ENCODE measurements around the gene MYH15.

Gene MYH15

DNA sequence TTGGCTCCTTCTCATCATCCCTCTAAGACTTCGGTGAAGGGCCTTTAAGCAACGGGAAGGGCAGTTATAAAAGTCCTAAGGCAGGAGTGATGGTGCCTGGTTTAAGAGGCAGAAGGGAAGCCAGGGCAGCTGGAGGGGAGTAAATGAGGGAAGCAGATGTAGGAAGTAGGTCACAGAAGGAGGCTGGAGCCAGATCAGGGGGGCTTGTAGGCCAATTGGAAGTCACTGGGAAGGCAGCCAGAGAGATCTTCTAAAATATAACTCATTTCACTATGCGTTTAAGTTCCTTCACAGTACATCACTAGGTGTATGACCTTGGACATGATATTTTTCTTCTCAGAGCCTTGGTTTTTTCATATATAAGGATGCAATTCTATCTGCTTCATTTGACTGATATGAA is 94.7 kb downstream of the MYH15 start:
- no peak for DNase-seq (ENCODE audit: low read depth)

- no peak for DNase-seq (ENCODE audit: low read depth)
Measured at GRCh38 chr3:108414007-108414406, 96.4 kb downstream of the MYH15 start.

GRCh38 chr3:108412121-108412750 is 98.2 kb downstream of the MYH15 start:
- no peak for DNase-seq (ENCODE audit: low read depth)

DNA sequence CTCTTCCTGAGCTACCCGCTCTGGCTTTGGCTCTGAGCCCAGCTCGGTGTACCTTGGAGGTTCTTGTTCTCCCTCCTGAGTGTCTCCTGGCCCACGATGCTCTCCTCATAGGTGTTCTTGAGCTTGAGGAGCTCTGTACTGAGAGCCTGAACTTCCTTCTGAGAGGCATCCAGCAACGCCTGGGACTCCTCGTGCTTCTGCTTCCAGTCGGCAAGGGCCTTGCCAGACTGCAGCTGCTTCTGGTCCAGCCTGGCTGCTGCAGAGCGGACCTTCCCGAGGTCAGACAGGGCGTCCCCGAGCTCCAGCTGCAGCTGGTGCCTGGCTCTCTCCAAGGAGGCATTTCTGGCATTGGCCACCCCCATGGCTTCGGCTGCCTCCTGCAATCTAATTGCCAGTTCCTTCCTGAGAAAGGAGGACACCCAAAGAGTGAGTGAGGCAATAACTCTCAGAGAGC is 99.8 kb downstream of the MYH15 start:
- DNase-seq (ENCODE audit: low read depth): no peak

DNA sequence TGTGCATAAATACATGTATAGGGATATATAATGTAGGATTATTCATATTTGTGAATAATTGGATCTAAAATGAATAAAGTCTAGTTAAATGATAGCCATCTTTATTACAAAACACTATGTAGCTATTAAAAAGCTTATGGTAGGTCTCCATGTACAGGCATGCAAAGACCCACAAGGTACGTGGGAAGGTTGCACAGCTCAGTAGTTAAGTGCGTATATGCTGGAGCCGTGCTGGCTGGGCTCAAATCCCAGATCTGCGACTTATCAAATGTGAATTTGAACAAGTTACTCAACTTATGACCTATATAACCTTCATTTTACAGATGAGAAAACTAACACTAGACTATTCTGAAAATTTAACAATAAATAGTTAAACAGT is 100.6 kb downstream of the MYH15 start:
- no peak for DNase-seq (ENCODE audit: low read depth)

GRCh38 chr3:108408883-108409799 is 101.3 kb downstream of the MYH15 start:
- DNase-seq (ENCODE audit: low read depth): no peak

DNA sequence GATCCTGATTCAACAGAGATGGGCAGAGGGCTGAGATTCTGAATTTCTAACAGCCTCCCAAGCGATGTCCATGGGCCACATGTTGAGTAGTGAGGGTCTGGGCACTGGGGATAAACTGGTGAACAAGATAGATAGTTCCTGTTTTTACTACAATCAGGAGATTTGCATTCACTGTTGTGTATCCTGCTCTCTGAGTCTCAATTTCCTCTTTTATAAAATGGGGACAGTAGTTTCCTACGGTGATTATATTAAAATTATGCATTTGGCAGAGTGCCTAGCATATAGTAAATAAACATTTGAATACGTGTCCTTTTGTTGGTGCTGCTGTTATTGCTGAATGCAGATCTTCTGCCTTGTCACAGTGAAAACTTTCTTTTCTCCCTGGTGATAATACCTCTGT is 102.5 kb downstream of the MYH15 start:
- DNase-seq (ENCODE audit: low read depth): no peak

DNA sequence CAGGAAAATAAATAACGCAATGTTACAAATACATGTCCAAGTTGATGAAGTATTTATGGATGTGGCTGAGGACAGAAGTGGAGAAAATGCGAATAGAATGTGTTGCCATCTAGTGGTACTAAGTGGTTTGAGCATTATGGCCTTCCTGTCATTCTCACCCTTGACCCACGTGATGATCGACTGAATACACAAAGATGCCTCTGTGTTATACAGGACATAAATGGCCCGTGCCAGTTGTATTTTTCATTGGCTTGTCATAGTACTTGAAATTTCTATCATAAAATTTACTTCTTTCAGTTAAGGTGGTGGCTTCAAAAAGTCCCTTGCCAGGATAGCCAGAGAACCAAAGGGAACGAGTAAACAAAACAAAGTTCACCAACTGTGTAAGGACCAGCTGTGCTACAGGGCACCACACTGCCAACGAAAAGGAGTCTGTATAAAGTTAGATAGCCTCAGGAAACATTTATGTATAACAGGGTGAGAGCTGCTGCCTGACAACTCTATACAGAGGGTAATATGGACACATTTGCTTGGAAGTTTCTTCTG is 103.7 kb downstream of the MYH15 start:
- no peak for DNase-seq (ENCODE audit: low read depth)

DNA sequence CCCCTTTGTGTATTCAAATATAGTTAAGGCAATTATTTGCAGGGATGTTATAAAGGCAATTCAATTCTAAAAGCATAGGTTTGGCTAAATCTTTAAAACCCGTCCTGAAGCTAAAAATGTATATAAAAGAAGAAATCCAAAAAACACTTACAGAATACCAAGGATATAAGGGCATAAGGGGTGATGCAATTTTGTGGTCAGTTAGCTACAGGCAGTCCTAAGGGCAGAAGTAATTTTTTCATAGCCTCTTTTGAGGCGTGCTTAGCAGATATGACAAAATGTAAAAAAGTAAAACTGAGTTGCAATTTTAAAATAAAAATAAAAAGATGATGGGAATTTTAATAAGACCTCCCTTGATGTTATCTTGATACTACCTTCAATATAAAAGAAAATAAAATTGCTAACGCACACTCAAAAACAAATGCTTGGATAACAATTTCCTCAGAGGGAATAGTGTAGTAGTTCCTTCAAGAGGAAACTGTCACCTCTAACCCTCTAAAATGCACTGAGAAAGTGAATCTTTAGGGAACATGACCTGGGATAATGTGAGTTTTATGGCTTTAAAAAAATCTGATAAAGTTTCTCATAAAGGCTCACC is 104.2 kb downstream of the MYH15 start:
- DNase-seq (ENCODE audit: low read depth): no peak

DNA sequence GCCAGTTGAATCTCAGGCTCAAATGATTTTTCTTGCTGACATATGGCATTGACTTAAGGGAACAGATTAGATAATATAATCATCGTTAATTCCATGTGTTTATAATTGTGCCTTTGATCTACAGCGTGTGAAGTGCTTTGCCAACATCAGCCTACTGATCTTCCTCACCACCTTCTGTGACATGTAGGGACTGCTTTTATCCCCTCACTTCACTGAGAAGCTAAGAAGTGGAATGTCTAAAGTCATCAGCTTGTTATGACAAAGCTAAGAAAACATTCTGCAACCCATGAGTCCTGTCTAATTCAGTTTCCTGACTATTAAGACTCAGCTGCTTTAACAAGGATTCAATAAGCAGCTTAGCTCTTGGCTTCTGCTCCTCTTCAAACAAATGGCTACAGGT is 106.0 kb downstream of the MYH15 start:
- DNase-seq (ENCODE audit: low read depth): no peak

DNA sequence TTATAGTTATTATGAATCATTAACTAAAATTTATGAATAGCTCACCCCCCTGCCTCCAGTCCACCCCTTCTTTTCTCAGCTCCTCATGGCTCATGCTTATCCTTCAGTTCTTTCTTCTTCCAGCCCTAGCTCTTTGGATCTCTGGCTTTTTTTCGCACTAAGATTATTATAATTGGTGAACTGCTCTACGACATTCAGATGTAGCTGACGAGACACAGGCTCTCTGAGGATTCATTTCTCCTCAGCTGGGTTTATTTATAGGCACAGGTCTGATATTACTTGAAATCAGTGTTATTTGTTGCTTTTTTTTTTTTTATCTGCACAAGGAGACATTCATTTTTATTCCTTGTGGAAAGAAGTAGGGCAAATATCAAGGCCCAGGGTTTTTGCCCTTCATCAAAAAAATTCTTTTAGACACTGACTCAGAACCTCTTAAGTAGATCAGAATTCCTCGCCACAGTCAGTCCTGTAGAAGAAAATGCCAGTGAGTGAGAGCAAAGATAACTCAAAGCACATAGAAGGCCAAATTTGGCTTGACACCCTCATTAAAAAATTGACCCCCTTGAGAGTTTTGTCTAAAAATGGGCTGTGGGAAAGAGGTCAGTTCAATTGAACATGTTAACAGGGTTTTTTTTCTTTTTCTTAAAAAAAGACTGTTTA is 106.6 kb downstream of the MYH15 start:
- DNase-seq (ENCODE audit: low read depth): no peak

DNA sequence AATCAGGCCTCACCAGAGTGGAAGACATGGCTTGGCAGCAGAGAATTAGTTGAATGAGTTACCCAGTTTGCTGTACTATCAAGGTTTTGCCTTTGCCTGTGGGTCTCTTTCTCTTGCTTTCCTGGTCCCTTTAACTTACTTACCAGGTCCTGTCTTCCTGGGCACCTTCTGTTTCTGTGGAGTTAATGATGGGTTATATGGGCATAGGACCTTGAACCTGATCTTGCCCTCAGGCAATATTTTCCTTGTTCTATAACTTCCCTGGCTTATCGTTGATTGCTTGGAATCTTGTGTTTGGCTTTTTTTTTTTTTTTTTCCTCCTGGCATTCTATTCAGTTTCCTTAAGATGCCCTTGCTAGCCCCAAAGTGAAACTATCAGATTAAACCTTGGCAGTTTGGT is 107.2 kb downstream of the MYH15 start:
- DNase-seq (ENCODE audit: low read depth): no peak

GRCh38 chr3:108401836-108402235 is 108.6 kb downstream of the MYH15 start:
- DNase-seq (ENCODE audit: low read depth): no peak

- DNase-seq (ENCODE audit: low read depth): no peak
Measured at GRCh38 chr3:108398510-108398909, 111.9 kb downstream of the MYH15 start.

- DNase-seq (ENCODE audit: low read depth): no peak
Measured at GRCh38 chr3:108396336-108396735, 114.1 kb downstream of the MYH15 start.

- no peak for DNase-seq (ENCODE audit: low read depth)
Measured at GRCh38 chr3:108394563-108394962, 115.8 kb downstream of the MYH15 start.

DNA sequence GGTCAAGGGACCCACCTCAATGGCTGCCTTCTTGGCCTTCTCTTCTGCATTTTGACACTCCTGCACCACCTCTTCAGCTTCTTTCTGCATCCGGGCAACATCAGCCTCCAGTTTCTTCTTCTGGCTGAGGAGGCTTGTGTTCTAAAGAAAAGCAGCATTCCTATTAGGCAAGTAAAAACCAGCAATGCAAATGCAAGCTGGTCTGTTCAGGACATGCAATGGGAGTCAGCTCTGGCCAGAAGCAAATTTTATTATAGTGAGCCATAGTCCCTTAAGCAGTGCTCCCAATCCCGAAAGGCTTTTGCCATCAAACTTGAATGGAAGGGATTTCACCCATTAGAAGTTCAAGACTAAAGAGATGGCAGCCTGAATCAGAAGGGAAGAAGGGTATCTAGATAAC is 116.4 kb downstream of the MYH15 start:
- no peak for DNase-seq (ENCODE audit: low read depth)

DNA sequence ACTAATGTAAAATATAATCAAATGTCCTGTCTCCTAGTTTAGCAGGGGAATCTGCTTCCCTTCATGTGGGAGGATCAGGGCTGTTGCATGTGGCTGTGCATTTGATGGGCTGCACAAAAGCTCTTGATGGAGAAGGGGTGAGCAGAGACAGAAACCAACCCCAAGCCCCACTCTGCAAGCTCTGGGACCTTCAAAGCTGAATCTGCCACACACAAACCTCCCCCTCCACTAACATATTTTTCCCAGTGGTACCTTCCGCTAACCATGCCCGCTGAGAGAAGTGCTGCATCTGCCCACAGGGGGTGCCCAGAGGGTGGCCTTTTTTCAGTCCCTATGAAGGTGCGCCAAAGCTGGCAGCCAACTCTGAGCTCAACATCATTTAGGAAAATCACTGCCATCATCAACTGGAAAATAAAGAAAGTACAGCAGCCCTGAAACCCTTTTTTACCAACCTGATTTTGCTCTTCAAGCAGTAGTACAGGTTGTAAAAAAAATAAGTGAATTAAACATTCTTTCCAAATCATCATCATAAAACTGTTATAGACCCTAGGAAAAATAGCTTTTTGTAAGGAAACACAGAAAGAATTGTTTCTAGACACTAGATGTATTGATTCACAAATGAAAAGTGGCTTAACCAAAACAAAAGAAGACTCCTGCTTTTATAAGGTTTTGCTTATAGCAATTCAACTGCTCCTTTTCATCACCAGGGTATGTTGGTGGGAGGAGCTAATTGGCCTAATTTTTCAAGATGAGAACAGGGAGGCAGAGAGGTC is 117.1 kb downstream of the MYH15 start:
- DNase-seq (ENCODE audit: low read depth): no peak

DNA sequence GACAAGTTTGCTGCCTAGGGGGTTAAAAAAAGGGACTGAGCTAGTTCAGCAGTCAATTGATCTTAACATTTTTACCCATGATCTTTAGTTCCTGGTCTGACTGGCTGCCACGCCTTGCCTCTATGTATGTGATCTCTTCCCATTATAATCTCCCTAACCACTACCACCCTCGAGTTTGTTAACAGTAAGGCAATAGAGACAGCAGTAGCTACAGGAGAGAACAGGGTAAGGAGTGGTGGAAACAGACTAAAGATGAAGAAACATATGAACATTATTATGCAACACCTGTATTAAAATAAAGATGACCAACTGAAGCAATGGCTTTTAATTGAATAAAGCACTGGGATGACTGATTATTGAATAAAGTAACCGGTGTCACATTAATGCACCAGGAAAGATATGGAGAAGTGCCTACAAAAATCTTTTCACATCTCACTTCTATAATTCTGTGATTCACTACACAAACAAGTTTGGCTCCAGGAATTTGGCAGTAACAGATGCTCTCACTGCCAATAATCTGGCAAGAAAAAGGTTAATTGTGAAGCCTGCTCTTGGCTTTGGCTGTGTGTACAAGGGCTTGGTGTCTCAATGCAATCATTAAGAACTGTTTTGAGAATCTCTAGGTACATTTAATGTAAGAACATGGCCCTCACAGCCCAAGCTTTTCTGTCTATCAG is 118.3 kb downstream of the MYH15 start:
- DNase-seq (ENCODE audit: low read depth): no peak

- DNase-seq (ENCODE audit: low read depth): no peak
Measured at GRCh38 chr3:108389372-108389771, 121.0 kb downstream of the MYH15 start.

Measured in stimulated activated CD8-positive, alpha-beta memory T cell treated with anti-CD3 and anti-CD28 coated beads, Interleukin-7, amount 100 ng/mL, for 24 hours (primary cell).